Transverse colon (tissue), 4 donors: ENCODE data around the gene NAMPT. TPM values are rescaled to one million over a fixed set of nuclear protein-coding genes. Genes with fewer than 3 reads are reported as not detected.

Source experiments
- DNase-seq: peaks from one replicate; pipeline ENCODE4 v3.0.0-alpha.2; 2019
- H3K27ac ChIP-seq, 4 donors: fragments of 200-600 bp; sonication (generic); 2 replicates each; pipeline ENCODE4 v1.5.1; 2016 to 2018; ENCODE audit warnings: inconsistent platforms in 4 of 4
- H3K27me3 ChIP-seq: fragments of 200-600 bp; sonication (generic); 2 replicates; pipeline ENCODE4 v1.5.1; 2017; ENCODE audit warnings: inconsistent platforms
- H3K36me3 ChIP-seq, 4 donors: fragments of 200-600 bp; sonication (generic); 2 replicates each; pipeline ENCODE4 v1.5.1; 2017 to 2019; ENCODE audit warnings: inconsistent platforms in 4 of 4
- H3K4me1 ChIP-seq, 4 donors: fragments of 200-600 bp; sonication (generic); 2 replicates each; pipeline ENCODE4 v1.5.1; 2017 to 2020; ENCODE audit warnings: inconsistent platforms in 4 of 4
- H3K4me3 ChIP-seq, 4 donors: fragments of 200-600 bp; sonication (generic); 1 replicate in 1 of 4; 2 replicates in 3 of 4; pipeline versions ENCODE4 v1.5.1 to v1.6.1; 2017 to 2019; ENCODE audit warnings: inconsistent platforms in 4 of 4
- H3K9me3 ChIP-seq, 2 donors: fragments of 200-600 bp; sonication (generic); 2 replicates each; pipeline ENCODE4 v1.5.1; 2017 to 2019; ENCODE audit warnings: inconsistent platforms in 2 of 2
- CTCF ChIP-seq, 5 experiments: fragments of 200-600 bp in 3 of 5; fragments of 450-650 bp in 2 of 5; sonication (generic) in 3 of 5; IDR thresholded peaks; 1 replicate in 2 of 5; 2 replicates in 3 of 5; pipeline ENCODE4 v1.5.1; 2016 to 2017; ENCODE audit warnings: antibody characterized with exemption in 5 of 5, inconsistent platforms in 3 of 5, mild to moderate bottlenecking in 2 of 5, moderate library complexity in 1 of 5
- EP300 ChIP-seq: sonication (generic); formaldehyde crosslinking; IDR thresholded peaks from one replicate; pipeline ENCODE4 v1.6.1; 2017; ENCODE audit warnings: antibody characterized with exemption, low read depth
- POLR2A ChIP-seq: fragments of 450-650 bp; IDR thresholded peaks from one replicate; pipeline ENCODE4 v1.6.1; 2016; ENCODE audit warnings: antibody characterized with exemption, mild to moderate bottlenecking, moderate library complexity
- POLR2AphosphoS5 ChIP-seq, 3 donors: sonication (generic); formaldehyde crosslinking; IDR thresholded peaks; one replicate each; pipeline ENCODE4 v1.6.1; 2016; ENCODE audit warnings: antibody characterized with exemption in 3 of 3
- WGBS, 2 donors: methylation state at CpG; one replicate each; pipeline ENCODE4 v1.1.5; 2018; ENCODE audit warnings: low coverage in 1 of 2; 5-methylcytosine and 5-hydroxymethylcytosine counted together
- in situ Hi-C, 4 donors: fragments of 200-750 bp; cut with MboI; loops; one replicate each; pipeline versions ENCODE4 v1.15.0 to v1.15.1; 2017; ENCODE audit warnings: low sequenced_read_pairs in 3 of 4, low pct_ligation_motif_present in 1 of 4, low pct_unique_long_range_greater_than_20kb in 1 of 4
- intact Hi-C: fragments of 100-400 bp; cut with DNase I; formaldehyde crosslinking; loops from one replicate; pipeline ENCODE4 v1.15.1; 2023; ENCODE audit warnings: low total_unique reads
- total RNA-seq, 4 donors: library from RNA; depleted of rRNA; stranded (reverse); fragments of >200 nt; gene quantifications; one replicate each; pipeline ENCODE4 v1.1.0, GENCODE V29; 2016

The NAMPT gene
- total RNA-seq, 4 donors from 2014 or later = 31.4 to 132 (median 105) TPM

GRCh38 chr7:106283831-106284713 lies 711 bp downstream of the NAMPT start:
- intact Hi-C loops = no loop called here
- Histone ChIP-seq H3K27ac (peak overlapping the region; percentile 96 to 99 (median 98)), H3K9me3 (no peaks in the 10 kb centered on the region), H3K4me3 (peak overlapping the region; percentile 75 to 98 (median 84)), H3K36me3 (no peaks in the 10 kb centered on the region), H3K4me1 (peaks cover 0 to 69% (median 35%) of the 10 kb centered on the region in 4 donors), H3K27me3 (no peaks in the 10 kb centered on the region)
- peak; percentile 65 for DNase-seq
- in situ Hi-C loops = no loop called here
- TF ChIP-seq POLR2AphosphoS5 (IDR thresholded peaks at IDR 0.05) = peak; percentile 48 to 67 (median 62)
- no peak for TF ChIP-seq EP300
- no peak for TF ChIP-seq CTCF (IDR thresholded peaks at IDR 0.05)
- TF ChIP-seq POLR2A = peak; percentile 70
- WGBS, 2 donors = 0% methylated on average over 12 to 43 of the region's 72 CpGs

DNA sequence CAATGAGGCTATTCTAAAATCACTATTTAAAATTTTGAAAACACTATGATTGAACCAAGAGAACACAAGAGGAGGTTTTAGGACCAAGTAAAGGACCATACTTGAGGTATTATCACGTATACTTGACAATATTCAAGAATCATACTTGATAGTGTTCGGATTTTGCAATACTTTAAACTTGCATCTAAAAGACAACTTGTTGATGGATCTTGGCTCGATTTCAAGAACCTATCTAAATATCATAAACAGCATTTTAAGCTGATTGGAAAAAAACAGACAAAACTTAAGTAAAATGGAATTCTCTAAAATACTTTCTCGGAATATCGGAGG lies 1.3 kb downstream of the NAMPT start:
- in situ Hi-C loops = no loop called here
- H3K4me1 ChIP-seq = peaks cover 0 to 70% (median 37%) of the 10 kb centered on the region in 4 donors
- 17 to 23% methylated on average over 5 of the region's 5 CpGs for WGBS, 2 donors

DNA sequence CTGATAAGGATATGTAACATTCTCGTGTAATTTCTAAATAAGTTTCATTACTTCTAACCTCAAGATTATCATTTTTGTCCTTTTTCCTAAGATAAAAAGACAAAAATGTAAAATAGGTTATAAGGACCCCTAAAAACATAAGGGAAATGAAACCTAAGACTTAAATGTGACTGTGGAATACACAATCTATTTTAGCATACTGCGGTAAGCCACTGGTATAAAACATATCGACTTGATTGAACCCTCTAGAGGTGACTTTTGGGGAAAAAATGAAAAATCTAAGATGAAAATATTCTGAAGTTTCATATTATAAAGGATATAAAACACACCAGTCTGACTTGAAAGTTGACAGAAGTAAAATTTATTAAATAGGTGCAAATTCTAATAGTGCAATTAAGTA lies 1.9 kb downstream of the NAMPT start:
- in situ Hi-C loops (no loop called here), intact Hi-C loops (no loop called here)
- DNase-seq = no peak
- 36 to 56% methylated on average over 3 of the region's 3 CpGs for WGBS, 2 donors
- no peaks in the 10 kb centered on the region for H3K27me3 ChIP-seq
- peak overlapping the region in 3 of 4 donors; percentile 97 to 99 (median 98) for H3K27ac ChIP-seq
- H3K9me3 ChIP-seq = no peaks in the 10 kb centered on the region
- H3K36me3 ChIP-seq = no peaks in the 10 kb centered on the region
- peaks cover 0 to 65% (median 38%) of the 10 kb centered on the region in 4 donors for H3K4me1 ChIP-seq
- TF ChIP-seq EP300 = no peak
- TF ChIP-seq CTCF (IDR thresholded peaks at IDR 0.05) = no peak
- no peak for TF ChIP-seq POLR2AphosphoS5 (IDR thresholded peaks at IDR 0.05)
- TF ChIP-seq POLR2A = no peak
- peak overlapping the region in 2 of 4 donors; percentile 89 to 98 for H3K4me3 ChIP-seq

More for the DNA sequence above, 1.3 kb downstream of the NAMPT start:
- TF ChIP-seq CTCF (IDR thresholded peaks at IDR 0.05) (no peak), POLR2A (no peak), EP300 (no peak), POLR2AphosphoS5 (IDR thresholded peaks at IDR 0.05) (no peak)
- H3K36me3 ChIP-seq = no peaks in the 10 kb centered on the region
- H3K27me3 ChIP-seq = no peaks in the 10 kb centered on the region
- intact Hi-C loops = no loop called here
- peak overlapping the region; percentile 75 to 98 (median 84) for H3K4me3 ChIP-seq
- no peak for DNase-seq
- no peaks in the 10 kb centered on the region for H3K9me3 ChIP-seq
- H3K27ac ChIP-seq = peak overlapping the region; percentile 96 to 99 (median 98)

- peaks cover 0 to 61% (median 35%) of the 10 kb centered on the region in 4 donors for H3K4me1 ChIP-seq
- H3K27ac ChIP-seq = peak overlapping the region in 2 of 4 donors; percentile 98 to 99
- H3K4me3 ChIP-seq = peak overlapping the region in 2 of 4 donors; percentile 89 to 98
- no peaks in the 10 kb centered on the region for H3K36me3 ChIP-seq
- H3K27me3 ChIP-seq = no peaks in the 10 kb centered on the region
- no peak for DNase-seq
- WGBS, 2 donors = 60 to 63% methylated on average over 6 of the region's 6 CpGs
- TF ChIP-seq POLR2A (no peak), CTCF (IDR thresholded peaks at IDR 0.05) (no peak), EP300 (no peak), POLR2AphosphoS5 (IDR thresholded peaks at IDR 0.05) (no peak)
- no peaks in the 10 kb centered on the region for H3K9me3 ChIP-seq
- intact Hi-C loops = no loop called here
- in situ Hi-C loops = no loop called here
Measured at GRCh38 chr7:106282390-106282789, 2.4 kb downstream of the NAMPT start.
